Left forelimb (tissue), 1 donor: ENCODE measurements around the gene RYR3.

ENCODE experiments used
- DNase-seq: peaks from one replicate; pipeline ENCODE4 v3.0.0-alpha.2; 2018; ENCODE audit warnings: low spot score

Gene RYR3

GRCh38 chr15:33701304-33701696 is 390.5 kb downstream of the RYR3 start:
- DNase-seq, result no peak

- DNase-seq, result no peak
Measured at GRCh38 chr15:33706173-33706572, 395.4 kb downstream of the RYR3 start.

- no peak for DNase-seq
Measured at GRCh38 chr15:33710748-33711147, 400.0 kb downstream of the RYR3 start.

GRCh38 chr15:33716025-33716424 is 405.3 kb downstream of the RYR3 start:
- DNase-seq, result no peak

DNA sequence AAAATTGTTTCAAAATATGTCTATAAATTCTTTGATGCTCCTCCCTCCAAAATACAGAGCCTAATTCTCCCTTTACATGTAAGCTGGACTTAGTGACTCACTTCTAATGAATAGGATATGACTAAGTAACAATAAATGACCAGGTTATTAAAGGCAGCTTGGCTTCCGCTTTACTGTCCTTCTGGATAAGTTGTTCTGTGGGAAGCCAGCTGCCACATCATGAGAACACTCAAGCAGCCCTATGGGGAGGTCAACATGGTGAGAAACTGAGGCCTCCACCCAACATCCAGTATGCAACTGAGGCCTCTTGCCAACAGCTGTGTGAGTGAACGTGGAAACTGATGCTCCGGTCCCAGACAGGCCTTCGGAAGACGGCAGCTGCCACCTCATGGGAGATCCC is 410.2 kb downstream of the RYR3 start:
- no peak for DNase-seq

DNA sequence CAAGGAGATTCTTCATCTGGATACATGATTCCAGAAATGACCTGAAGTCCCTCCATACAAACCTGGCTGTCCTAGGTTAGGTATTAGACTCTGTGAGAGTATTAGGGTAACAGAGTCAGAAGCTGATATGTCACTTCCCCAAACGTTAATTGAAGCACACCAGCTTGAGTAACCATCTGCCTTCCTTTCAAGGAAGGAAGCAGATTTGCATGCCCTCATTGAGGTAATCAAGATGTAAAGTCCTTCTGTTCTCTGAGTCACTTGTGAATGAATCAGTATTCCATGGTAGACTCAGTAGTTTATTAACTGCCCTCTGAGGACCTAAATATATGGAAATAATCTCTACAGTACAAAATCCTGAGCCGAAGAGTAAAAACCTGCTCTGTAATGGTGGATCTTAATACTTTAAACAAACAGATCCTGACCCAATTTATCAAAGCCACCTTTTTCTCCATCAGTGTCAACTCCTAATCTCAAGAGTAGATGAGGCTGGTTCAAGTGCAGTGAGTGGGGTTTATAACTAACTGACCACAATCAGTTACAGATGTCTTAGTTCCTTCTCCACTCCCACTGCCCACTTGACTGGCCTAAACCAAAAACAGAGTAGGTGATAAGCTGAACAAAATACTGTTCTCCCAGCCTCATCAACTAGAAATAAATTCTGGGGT is 411.4 kb downstream of the RYR3 start:
- DNase-seq, result no peak

DNA sequence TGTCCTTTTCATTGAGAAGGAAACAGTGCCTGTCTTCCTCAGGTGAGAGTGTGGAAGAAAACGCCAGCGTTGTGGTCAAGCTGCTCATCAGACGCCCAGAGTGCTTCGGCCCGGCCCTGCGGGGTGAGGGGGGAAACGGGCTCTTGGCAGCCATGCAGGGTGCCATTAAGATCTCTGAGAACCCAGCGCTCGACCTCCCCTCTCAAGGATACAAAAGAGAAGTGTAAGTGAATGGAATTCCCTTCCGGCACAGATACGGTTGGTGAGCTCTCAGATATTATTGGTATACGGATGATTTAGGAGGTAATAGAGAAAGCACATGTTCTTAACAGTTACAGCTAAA is 411.9 kb downstream of the RYR3 start:
- no peak for DNase-seq

DNA sequence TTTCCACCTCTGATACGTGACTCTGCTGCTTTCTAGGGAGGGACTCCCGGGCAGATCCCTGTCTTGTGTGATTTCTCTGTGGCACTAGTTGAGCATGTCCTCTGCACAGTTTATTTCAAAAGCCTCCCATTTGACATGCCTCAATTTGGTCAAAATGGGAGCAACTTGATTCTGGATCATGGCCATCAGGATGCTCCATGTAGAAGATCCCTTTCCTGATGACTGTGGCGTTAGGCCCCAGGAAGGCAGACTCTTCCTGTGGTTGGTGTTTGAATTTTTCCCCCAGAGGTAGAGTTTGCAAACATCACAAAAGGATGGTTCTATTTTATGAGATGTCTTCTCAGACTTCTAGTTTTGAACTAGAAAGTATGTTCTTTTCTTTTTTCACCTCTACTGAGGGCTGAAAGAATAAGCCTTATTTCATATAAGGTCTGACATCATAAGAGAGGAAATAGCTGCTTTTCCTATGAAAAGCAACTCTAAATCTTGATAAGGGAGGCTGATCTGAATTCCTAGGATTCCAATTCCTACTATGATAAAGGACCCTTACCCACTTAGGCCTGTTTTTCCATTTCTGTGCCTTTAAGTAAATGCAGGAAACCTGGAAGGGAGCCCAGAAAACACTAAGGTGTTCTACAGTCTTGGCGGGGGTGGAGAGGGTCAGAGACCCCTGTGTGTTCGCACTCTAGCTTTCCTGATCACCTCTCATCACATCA is 413.7 kb downstream of the RYR3 start:
- DNase-seq, result no peak

GRCh38 chr15:33729653-33730052 is 418.9 kb downstream of the RYR3 start:
- no peak for DNase-seq

DNA sequence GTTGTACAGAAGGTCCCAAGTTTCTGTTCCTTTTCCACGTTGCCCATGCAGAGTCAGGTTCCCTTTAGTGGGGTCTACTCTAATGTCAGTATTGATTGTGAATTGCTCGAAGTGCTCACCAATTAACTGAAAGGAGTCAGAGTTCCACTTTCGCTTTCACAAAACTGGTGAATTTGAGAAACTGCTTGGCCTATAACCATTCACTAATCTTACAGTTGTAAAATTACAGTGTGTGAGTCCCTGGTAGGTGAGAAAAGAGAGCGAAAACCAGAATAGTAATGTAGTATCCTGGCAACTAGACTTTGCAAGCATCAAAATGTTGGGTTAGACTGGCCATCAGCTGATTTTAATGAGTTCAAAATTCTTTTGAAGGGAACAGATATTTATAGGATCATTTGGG is 420.0 kb downstream of the RYR3 start:
- DNase-seq, result no peak

GRCh38 chr15:33735143-33735542 is 424.4 kb downstream of the RYR3 start:
- no peak for DNase-seq

DNA sequence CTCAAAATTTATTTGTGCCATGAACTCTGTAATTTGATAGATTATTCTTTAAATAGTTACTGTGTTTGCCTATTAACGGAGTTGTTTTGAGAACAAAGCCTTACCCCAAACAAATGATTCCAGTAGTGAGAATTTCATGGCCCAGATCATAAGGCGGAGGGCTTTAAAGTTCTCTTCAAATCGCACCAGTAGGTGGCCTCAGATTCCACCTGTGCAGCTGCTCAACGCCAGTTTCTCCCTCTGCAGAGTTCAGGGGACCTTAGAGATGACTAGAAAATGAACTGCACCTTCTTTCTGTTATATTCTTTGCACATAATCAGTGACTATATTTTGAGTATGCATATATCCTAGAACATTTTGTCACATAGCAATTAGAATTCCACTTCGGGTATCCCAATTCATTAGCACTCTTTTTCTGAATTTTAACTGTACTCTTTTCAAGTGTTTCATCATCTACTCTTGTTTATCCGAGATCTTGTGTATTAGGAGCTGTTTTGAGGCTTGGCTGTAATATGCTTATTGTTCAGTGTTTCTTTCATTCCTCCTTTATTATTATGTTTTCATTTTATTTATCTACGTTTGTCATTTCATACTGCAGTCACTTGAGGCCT is 425.0 kb downstream of the RYR3 start:
- DNase-seq, result no peak

GRCh38 chr15:33737687-33738601 is 427.2 kb downstream of the RYR3 start:
- DNase-seq, result no peak

GRCh38 chr15:33738941-33739664 is 428.3 kb downstream of the RYR3 start:
- DNase-seq, result no peak

- no peak for DNase-seq
Measured at GRCh38 chr15:33742306-33742705, 431.5 kb downstream of the RYR3 start.

DNA sequence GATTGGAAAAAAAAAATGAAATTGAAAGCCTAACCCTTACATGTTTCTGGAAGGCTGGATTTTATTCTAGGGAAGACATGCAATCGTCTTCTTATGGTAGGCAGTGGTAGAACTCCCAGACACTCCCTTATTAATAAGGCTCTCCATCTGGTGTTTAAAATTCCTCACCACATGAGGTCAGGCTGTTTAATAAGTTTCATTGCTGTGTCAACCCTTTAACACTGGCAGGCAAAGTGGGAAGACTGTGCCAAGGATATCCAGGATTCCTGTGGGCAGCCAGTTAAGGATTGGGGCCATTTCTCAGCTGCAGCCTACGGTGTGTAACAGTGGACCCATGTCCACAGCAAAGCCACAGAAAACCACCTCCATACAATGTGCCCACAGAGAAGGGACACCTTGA is 432.0 kb downstream of the RYR3 start:
- no peak for DNase-seq

GRCh38 chr15:33746203-33746602 is 435.4 kb downstream of the RYR3 start:
- no peak for DNase-seq

- DNase-seq, result no peak
Measured at GRCh38 chr15:33753012-33753411, 442.2 kb downstream of the RYR3 start.

DNA sequence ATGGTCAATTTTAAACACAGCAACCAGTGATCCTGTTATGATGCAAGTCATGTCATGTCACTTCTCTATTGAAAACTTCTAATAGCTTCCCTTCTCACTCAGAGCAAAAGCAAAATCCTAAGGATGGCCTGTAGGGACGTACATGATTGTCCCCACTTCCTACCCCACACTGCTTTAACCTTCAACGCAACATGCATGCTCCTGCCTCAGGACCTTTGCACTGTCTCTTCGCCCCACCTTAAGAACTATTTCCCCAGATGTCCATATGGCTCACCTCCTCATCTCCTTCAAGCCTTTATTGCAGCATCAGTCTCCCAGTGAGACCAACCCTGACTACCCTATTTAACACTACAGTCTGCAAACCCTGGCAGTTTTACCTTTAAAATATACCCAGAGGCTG is 443.5 kb downstream of the RYR3 start:
- DNase-seq, result no peak

DNA sequence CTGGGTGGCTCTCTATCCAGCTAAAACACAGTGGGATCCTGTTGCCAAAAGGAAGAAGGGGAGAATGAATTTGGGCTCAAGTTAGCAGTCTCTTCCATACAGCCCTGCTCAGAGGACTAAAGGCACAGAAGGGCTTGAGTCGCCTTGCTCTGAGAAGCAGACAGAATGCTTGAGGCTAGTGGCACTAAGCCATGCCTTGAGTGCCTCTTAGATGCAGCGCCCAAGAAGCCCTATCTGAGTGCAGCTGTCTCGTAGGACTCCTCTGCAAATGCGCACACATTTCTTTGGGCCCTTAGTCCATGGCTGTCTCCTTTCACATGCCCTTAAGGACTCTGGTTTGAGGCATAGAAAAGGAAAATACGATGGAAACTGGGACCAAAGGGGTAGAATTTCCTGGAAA is 446.2 kb downstream of the RYR3 start:
- no peak for DNase-seq

DNA sequence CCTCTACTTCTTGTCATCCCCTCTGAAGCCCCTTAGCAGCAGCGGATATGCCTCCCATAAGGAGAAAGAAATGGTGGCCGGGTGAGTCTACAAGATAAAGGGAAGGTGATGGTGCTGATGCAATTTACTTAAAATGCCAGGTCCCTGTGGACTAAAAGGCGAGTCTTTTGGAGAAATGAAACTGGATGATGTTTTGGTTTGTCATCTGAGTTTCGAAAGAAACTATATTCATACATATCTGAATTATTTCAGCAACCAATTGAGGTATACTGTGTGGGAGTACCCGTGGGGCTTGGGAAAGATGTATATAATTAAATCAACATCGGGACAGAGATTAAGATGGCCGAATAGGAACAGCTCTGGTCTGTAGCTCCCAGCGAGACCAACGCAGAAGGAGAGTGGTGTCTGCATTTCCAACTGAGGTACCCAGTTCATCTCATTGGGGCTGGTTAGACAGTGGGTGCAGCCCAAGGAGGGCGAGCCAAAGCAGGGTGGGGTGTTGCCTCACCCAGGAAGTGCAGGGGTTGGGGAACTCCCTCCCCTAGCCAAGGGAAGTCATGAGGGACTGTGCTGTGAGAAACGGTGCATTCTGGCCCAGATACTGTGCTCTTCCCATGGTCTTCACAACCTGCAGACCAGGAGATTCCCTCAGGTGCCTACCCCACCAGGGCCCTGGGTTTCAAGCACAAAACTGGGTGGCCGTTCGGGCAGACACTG is 446.9 kb downstream of the RYR3 start:
- DNase-seq, result no peak
